ENCODE results near the gene TAX1BP3.

TAX1BP3 gene

GRCh38 chr17:3641014-3641413, 27.4 kb downstream of the TAX1BP3 start:
- H3K27me3 ChIP-seq (replicated peaks; ENCODE audit: insufficient read depth, low read length): no peaks in the 10 kb centered on the region
- no peak for DNase-seq
- no peak overlapping the region for H3K4me3 ChIP-seq (ENCODE audit: low read length)
- H4K20me1 ChIP-seq (ENCODE audit: insufficient read depth, low read length): no peaks in the 10 kb centered on the region
- peaks cover 4% of the 10 kb centered on the region; the same call in 1 of the 2 replicates for H3K4me1 ChIP-seq (ENCODE audit: low read length)
- H3K79me2 ChIP-seq (ENCODE audit: low read length): peaks cover 5% of the 10 kb centered on the region
- peaks cover 6% of the 10 kb centered on the region for H3F3A ChIP-seq (ENCODE audit: insufficient read depth, low read length)
- no peak overlapping the region for H3K4me2 ChIP-seq (ENCODE audit: low read depth, low read length)
- H3K9me2 ChIP-seq (replicated peaks; ENCODE audit: insufficient read depth, low read length): no peaks in the 10 kb centered on the region
- no peaks in the 10 kb centered on the region for H3K9me3 ChIP-seq (replicated peaks; ENCODE audit: insufficient read depth, low read length)
- H3K9ac ChIP-seq (ENCODE audit: low read length): no peak overlapping the region
- no peak overlapping the region for H2AFZ ChIP-seq (ENCODE audit: low read length)
- H3K36me3 ChIP-seq (replicated peaks; ENCODE audit: insufficient read depth, low read length): no peaks in the 10 kb centered on the region
- TF ChIP-seq EZH2phosphoT487 (IDR thresholded peaks at IDR 0.05; ENCODE audit: low read length): no peak
- no peak for TF ChIP-seq CTCF (IDR thresholded peaks at IDR 0.05; ENCODE audit: low read length)
- TF ChIP-seq EZH2 (optimal IDR thresholded peaks at IDR 0.05; ENCODE audit: low read depth, low read length): no peak
- H3K27ac ChIP-seq (ENCODE audit: low read length): no peak overlapping the region; the same call in 1 of the 2 replicates

GRCh38 chr17:3639981-3640596, 28.3 kb downstream of the TAX1BP3 start:
- DNase-seq: peak; percentile 11
- Histone ChIP-seq H3K79me2 (ENCODE audit: low read length) (peaks cover 12% of the 10 kb centered on the region), H2AFZ (ENCODE audit: low read length) (peak overlapping the region; percentile 10; the same call in 1 of the 2 replicates), H3K9me2 (replicated peaks; ENCODE audit: insufficient read depth, low read length) (no peaks in the 10 kb centered on the region), H3K9me3 (replicated peaks; ENCODE audit: insufficient read depth, low read length) (no peaks in the 10 kb centered on the region), H3K27ac (ENCODE audit: low read length) (peak overlapping the region; percentile 70; the same call in 1 of the 2 replicates), H3K9ac (ENCODE audit: low read length) (peak overlapping the region; percentile 12; the same call in 1 of the 2 replicates), H3K4me2 (ENCODE audit: low read depth, low read length) (peak overlapping the region; percentile 28; the same call in 1 of the 2 replicates), H3K4me1 (ENCODE audit: low read length) (peaks cover 4% of the 10 kb centered on the region; the same call in 1 of the 2 replicates), H3K27me3 (replicated peaks; ENCODE audit: insufficient read depth, low read length) (no peaks in the 10 kb centered on the region), H4K20me1 (ENCODE audit: insufficient read depth, low read length) (no peaks in the 10 kb centered on the region), H3K36me3 (replicated peaks; ENCODE audit: insufficient read depth, low read length) (no peaks in the 10 kb centered on the region), H3K4me3 (ENCODE audit: low read length) (no peak overlapping the region), H3F3A (ENCODE audit: insufficient read depth, low read length) (peaks cover 6% of the 10 kb centered on the region)
- TF ChIP-seq EZH2 (optimal IDR thresholded peaks at IDR 0.05; ENCODE audit: low read depth, low read length) (no peak), EZH2phosphoT487 (IDR thresholded peaks at IDR 0.05; ENCODE audit: low read length) (no peak), CTCF (IDR thresholded peaks at IDR 0.05; ENCODE audit: low read length) (no peak)

- no peak overlapping the region for H3K27ac ChIP-seq (ENCODE audit: low read length)
- H3F3A ChIP-seq (ENCODE audit: insufficient read depth, low read length): peaks cover 6% of the 10 kb centered on the region
- H3K79me2 ChIP-seq (ENCODE audit: low read length): peaks cover 35% of the 10 kb centered on the region
- H3K4me2 ChIP-seq (ENCODE audit: low read depth, low read length): peak overlapping the region; percentile 83
- H3K36me3 ChIP-seq (replicated peaks; ENCODE audit: insufficient read depth, low read length): no peaks in the 10 kb centered on the region
- TF ChIP-seq CTCF (IDR thresholded peaks at IDR 0.05; ENCODE audit: low read length): no peak
- TF ChIP-seq EZH2 (optimal IDR thresholded peaks at IDR 0.05; ENCODE audit: low read depth, low read length): no peak
- TF ChIP-seq EZH2phosphoT487 (IDR thresholded peaks at IDR 0.05; ENCODE audit: low read length): no peak
- no peaks in the 10 kb centered on the region for H3K9me2 ChIP-seq (replicated peaks; ENCODE audit: insufficient read depth, low read length)
- no peaks in the 10 kb centered on the region for H4K20me1 ChIP-seq (ENCODE audit: insufficient read depth, low read length)
- no peak for DNase-seq
- H3K4me1 ChIP-seq (ENCODE audit: low read length): peaks cover 4% of the 10 kb centered on the region; the same call in 1 of the 2 replicates
- H2AFZ ChIP-seq (ENCODE audit: low read length): peak overlapping the region; percentile 83
- H3K27me3 ChIP-seq (replicated peaks; ENCODE audit: insufficient read depth, low read length): no peaks in the 10 kb centered on the region
- H3K4me3 ChIP-seq (ENCODE audit: low read length): peak overlapping the region; percentile 95
- H3K9me3 ChIP-seq (replicated peaks; ENCODE audit: insufficient read depth, low read length): no peaks in the 10 kb centered on the region
- peak overlapping the region; percentile 90; the same call in 1 of the 2 replicates for H3K9ac ChIP-seq (ENCODE audit: low read length)
Observed at GRCh38 chr17:3636908-3637373, 31.4 kb downstream of the TAX1BP3 start.
